B cell (primary cell): Measurements from ENCODE around the gene GABRG3.

Source experiments
- EZH2 ChIP-seq: IDR thresholded peaks from 2 replicates; pipeline ENCODE4 v1.6.1; 2012; ENCODE audit warnings: borderline replicate concordance, low read depth, mild to moderate bottlenecking, moderate library complexity, low read length; ENCODE audit not compliant: insufficient read depth, poor library complexity, severe bottlenecking
- TF ChIP-seq, protein P1 (sequence below): fragments of 200-600 bp; IDR thresholded peaks from one replicate; pipeline ENCODE4 v1.8.0; 2022; ENCODE audit warnings: antibody characterized with exemption, mild to moderate bottlenecking

- TF ChIP-seq, protein P1, sequence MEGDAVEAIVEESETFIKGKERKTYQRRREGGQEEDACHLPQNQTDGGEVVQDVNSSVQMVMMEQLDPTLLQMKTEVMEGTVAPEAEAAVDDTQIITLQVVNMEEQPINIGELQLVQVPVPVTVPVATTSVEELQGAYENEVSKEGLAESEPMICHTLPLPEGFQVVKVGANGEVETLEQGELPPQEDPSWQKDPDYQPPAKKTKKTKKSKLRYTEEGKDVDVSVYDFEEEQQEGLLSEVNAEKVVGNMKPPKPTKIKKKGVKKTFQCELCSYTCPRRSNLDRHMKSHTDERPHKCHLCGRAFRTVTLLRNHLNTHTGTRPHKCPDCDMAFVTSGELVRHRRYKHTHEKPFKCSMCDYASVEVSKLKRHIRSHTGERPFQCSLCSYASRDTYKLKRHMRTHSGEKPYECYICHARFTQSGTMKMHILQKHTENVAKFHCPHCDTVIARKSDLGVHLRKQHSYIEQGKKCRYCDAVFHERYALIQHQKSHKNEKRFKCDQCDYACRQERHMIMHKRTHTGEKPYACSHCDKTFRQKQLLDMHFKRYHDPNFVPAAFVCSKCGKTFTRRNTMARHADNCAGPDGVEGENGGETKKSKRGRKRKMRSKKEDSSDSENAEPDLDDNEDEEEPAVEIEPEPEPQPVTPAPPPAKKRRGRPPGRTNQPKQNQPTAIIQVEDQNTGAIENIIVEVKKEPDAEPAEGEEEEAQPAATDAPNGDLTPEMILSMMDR, result no peak
- TF ChIP-seq EZH2, result no peak
Observed at GRCh38 chr15:27412415-27412814, 441.4 kb downstream of the GABRG3 start.
